Lower leg skin (tissue), 4 donors: ENCODE measurements around the gene LIME1. TPM values are rescaled to one million over a fixed set of nuclear protein-coding genes. Genes with fewer than 3 reads are reported as not detected.

Source experiments
- DNase-seq, 2 donors: peaks; one replicate each; pipeline ENCODE4 v3.0.0-alpha.2; 2019; ENCODE audit warnings: low spot score in 2 of 2
- H3K4me3 ChIP-seq: fragments of 200-600 bp; sonication (generic); 2 replicates; pipeline ENCODE4 v1.5.1; 2017; ENCODE audit warnings: mild to moderate bottlenecking, low read depth; ENCODE audit not compliant: poor library complexity, severe bottlenecking
- CTCF ChIP-seq, 3 donors: fragments of 450-650 bp; IDR thresholded peaks; one replicate each; pipeline ENCODE4 v1.5.1; 2016; ENCODE audit warnings: antibody characterized with exemption in 3 of 3, mild to moderate bottlenecking in 3 of 3, moderate library complexity in 2 of 3
- POLR2A ChIP-seq, 2 donors: fragments of 450-650 bp; IDR thresholded peaks; one replicate each; pipeline ENCODE4 v1.6.1; 2016 to 2017; ENCODE audit warnings: antibody characterized with exemption in 2 of 2, mild to moderate bottlenecking in 1 of 2, moderate library complexity in 1 of 2
- WGBS, 2 donors: methylation state at CpG; one replicate each; pipeline ENCODE4 v1.1.5; 2018; 5-methylcytosine and 5-hydroxymethylcytosine counted together
- intact Hi-C: fragments of 100-400 bp; cut with DNase I; formaldehyde crosslinking; loops from one replicate; pipeline ENCODE4 v1.15.0; 2023; ENCODE audit warnings: low total_unique reads
- total RNA-seq, 4 donors: library from RNA; depleted of rRNA; stranded (reverse); fragments of >200 nt; gene quantifications; one replicate each; pipeline ENCODE4 v1.1.0, GENCODE V29; 2016

The LIME1 gene
- total RNA-seq, 4 donors from 2014 or later: 17.8 to 26.3 (median 21.8) TPM

- 90 to 95% methylated on average over 12 to 19 of the region's 21 CpGs for WGBS, 2 donors
- DNase-seq: no peak
- intact Hi-C loops: no loop called here
- H3K4me3 ChIP-seq: no peak overlapping the region
- TF ChIP-seq POLR2A (IDR thresholded peaks at IDR 0.05) (no peak), CTCF (IDR thresholded peaks at IDR 0.05) (no peak)
Measured at GRCh38 chr20:63693733-63694583, 42.5 kb upstream of the LIME1 start.

- 74% methylated on average over 12 to 17 of the region's 37 CpGs for WGBS, 2 donors
- DNase-seq: no peak
- intact Hi-C loops: no loop called here
- TF ChIP-seq POLR2A (IDR thresholded peaks at IDR 0.05) (no peak), CTCF (IDR thresholded peaks at IDR 0.05) (no peak)
- no peak overlapping the region for H3K4me3 ChIP-seq
Measured at GRCh38 chr20:63694584-63695423, 41.7 kb upstream of the LIME1 start.

GRCh38 chr20:63695424-63696305 lies 40.8 kb upstream of the LIME1 start:
- DNase-seq: no peak
- TF ChIP-seq POLR2A (IDR thresholded peaks at IDR 0.05) (no peak), CTCF (IDR thresholded peaks at IDR 0.05) (no peak)
- intact Hi-C loops: no loop called here
- H3K4me3 ChIP-seq: no peak overlapping the region
- 48 to 100% methylated on average over 1 to 11 of the region's 25 CpGs for WGBS, 2 donors

- no peak for TF ChIP-seq POLR2A (IDR thresholded peaks at IDR 0.05)
- TF ChIP-seq CTCF (IDR thresholded peaks at IDR 0.05): no peak
- WGBS, 2 donors: 22% methylated on average over 3 to 5 of the region's 6 CpGs
- H3K4me3 ChIP-seq: no peak overlapping the region
- intact Hi-C loops: no loop called here
- peak in 1 of 2 donors; percentile 88 for DNase-seq
Measured at GRCh38 chr20:63696306-63696627, 40.2 kb upstream of the LIME1 start.

- TF ChIP-seq CTCF (IDR thresholded peaks at IDR 0.05) (no peak), POLR2A (IDR thresholded peaks at IDR 0.05) (no peak)
- intact Hi-C loops: no loop called here
- 8 to 16% methylated on average over 13 to 14 of the region's 52 CpGs for WGBS, 2 donors
- DNase-seq: peak in 1 of 2 donors; percentile 86
- H3K4me3 ChIP-seq: no peak within 1 kb of the TSS
Measured at GRCh38 chr20:63696628-63697356, 39.7 kb upstream of the LIME1 start, which contains the start of gene TNFRSF6B. Gene TNFRSF6B (plus strand): TSS chr20:63696652. CDS start chr20:63696768, 116 bp downstream.
